ENCODE results near the gene SLC39A11.

- TF ChIP-seq EZH2 (optimal IDR thresholded peaks at IDR 0.05; ENCODE audit: low read depth, low read length) (no peak), CTCF (IDR thresholded peaks at IDR 0.05; ENCODE audit: low read length) (no peak)
Measured at GRCh38 chr17:72877348-72877747, 215.1 kb downstream of the SLC39A11 start.

Measured in MM.1S (cell line).